ENCODE results near the gene PGP.
"Not testable (repeated sequence)": the region's sequence is repeated elsewhere in the genome, so short reads cannot be mapped to it uniquely, and the experiment has no call there.

Gene PGP, protein sequence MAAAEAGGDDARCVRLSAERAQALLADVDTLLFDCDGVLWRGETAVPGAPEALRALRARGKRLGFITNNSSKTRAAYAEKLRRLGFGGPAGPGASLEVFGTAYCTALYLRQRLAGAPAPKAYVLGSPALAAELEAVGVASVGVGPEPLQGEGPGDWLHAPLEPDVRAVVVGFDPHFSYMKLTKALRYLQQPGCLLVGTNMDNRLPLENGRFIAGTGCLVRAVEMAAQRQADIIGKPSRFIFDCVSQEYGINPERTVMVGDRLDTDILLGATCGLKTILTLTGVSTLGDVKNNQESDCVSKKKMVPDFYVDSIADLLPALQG

GRCh38 chr16:2214719-2214968 lies at the start of gene PGP:
PGP (minus strand) TSS chr16:2214840; CDS start chr16:2214777, 63 bp downstream.
- DNase-seq (ENCODE audit: low read depth) = no peak

DNA sequence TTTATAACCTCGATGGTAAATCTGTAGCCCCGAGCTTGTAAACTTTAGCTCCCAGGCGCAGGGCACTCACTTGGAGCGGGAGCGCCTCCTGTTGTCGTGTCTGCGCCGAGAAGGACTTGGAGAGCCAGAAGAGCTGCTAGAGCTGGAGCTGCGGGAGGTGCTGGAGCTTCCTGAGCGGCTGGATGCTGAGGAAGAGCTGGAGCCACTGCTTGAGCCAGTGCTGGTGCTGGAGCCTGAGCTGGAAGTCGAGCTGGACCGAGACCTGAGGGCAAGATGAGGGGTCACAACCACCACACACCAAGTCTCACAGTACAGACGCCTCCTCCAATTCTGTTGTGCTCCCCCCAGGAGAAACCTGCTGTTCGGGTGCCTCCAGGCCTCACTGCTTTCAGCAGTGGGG lies 48.4 kb upstream of the PGP start:
- DNase-seq (ENCODE audit: low read depth) = not testable (repeated sequence)

DNA sequence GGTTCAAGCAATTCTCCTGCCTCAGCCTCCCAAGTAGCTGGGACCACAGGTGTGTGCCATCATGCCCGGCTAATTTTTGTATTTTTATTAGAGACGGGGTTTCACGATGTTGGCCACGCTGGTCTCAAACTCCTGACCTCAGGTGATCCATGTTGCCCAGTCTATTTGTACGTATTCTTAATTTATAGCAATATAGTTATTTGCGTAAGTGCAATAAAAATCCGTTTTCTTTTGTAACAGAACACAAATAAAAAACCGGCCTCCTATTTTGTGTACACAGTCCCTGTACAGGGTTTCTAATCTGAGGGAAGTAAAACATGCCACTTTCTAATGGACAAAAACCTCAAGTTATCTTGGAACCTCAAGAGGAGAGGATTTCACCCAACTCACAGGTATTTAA lies 45.6 kb upstream of the PGP start:
- DNase-seq (ENCODE audit: low read depth) = no peak

GRCh38 chr16:2258530-2258929 lies 43.9 kb upstream of the PGP start:
- not testable (repeated sequence) for DNase-seq (ENCODE audit: low read depth)

DNA sequence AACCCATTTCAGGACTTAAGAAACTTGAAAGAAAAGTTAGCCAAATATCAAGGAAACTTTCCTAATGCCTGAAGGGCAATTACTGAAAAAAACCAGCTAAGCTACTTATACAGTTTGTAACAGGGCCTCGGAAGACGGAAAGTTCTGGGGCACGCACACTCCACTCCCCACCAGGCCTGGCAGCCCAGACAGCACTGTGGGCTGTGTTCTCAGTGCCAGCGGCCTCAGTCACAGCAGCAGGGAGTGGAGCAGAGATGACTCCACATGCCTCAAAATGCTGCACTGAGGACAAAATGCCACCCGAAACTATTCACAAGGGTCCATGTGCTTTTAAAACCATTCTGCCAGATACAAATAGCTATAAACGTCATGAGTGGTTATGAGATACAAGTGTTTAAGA lies 43.1 kb upstream of the PGP start:
- DNase-seq (ENCODE audit: low read depth) = no peak

DNA sequence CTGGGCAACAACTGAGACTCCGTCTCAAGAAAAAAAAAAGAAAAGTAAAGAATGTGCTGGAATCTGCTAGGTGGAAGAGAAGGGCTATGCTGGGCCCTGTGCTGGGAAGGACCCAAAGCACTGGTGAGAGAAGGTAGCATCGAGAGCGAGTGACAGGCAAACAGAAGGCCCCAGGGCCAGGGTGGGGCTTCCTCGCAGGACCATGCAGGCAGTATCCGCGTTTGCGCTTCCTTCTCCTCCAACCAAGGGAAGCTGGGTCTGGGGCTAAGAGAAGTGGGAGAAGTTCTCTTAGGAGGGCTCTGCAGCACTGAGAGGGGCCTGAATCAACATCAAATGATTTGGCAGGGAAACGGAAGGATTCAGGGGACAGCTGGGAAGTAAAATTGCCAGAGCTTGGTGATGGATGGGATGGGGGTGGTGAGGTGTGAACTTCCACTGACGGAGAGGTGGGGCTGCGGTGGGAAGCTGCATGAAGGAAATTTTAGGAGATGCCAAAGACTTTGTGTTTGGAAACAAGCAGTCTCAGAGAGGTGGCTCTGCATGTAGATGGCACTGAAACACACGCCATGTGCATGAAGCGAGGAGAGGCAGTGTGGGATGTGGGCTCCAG lies 42.0 kb upstream of the PGP start:
- no peak for DNase-seq (ENCODE audit: low read depth)

DNA sequence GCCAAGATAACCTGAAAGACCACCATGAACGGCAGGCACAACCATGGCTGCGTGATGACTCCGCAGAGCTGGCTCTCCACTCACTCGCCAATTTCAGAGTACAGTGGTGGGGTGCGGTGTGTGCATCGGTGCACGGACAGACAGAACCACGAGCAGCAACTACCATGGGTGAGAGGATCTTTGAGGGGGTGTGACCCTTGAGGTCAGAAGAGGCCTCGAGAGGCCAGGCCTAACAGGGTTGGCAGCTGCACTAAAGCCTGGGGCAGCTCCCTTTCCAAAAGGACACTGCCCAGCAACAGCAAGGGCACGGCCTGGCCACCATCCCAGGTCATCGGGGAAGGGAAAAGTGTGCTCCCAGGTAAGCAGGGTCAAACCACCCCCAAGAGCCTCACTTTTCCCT lies 38.7 kb upstream of the PGP start:
- DNase-seq (ENCODE audit: low read depth) = no peak

DNA sequence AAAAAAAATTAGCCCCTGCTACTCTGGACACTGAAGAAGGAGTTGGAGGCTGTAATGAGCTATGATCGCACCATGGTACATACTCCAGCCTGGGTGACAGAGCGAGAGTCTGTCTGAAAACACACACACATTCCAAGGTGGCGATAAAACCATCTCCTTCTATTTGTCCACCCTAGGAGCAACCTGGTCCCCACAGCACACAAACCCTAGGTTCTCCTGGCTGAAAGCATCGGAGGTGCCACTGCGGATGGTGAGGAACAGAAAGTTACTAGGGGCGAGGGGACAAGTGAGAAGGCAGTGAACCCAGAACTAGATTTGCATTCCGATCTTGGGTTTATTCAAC lies 38.1 kb upstream of the PGP start:
- DNase-seq (ENCODE audit: low read depth) = no peak

DNA sequence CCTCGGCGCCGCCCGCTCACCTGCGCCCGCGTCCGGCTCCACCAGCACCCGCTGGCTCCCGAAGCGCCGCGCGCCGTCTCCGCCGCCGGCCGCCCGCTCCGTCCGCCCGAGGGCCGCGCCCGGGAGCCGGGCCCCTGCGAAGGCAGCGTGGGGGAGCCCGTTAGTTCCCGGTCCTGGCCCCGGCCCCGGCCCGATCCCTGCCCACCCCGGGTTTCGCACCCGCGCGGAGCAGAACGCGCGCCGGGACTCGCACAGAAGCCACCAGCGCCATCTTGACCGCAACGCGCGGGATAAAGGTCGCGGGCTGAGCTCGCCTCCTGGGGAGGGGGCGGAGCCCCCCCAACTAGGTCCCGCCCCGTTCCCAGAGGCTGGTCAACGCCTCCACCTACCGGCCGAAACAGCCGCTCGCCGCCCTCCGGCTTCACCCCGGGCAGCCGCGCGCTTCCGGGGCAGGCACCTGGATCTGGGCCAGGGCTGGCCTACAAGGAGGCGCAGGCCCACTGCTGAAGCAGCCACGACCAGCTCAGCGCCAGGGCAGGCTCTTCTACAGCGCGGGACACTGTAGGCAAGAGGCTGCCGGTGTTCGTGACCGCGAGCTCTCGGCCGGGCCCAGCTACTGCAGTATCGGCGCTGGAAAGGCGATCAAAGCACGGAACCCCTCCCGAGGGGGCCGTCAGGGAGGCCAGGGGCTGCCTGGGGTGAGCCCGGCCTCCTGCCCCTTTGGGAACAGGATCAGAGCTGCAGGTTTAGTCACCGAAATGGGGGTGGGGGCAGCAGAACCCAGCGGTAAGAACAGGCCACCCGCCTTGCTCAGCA lies 36.9 kb upstream of the PGP start, which contains the start of gene ECI1:
ECI1 (minus strand) TSS at position 292 of the 816 bp plus-strand sequence; CDS start at position 271, 21 bp downstream.
- DNase-seq (ENCODE audit: low read depth) = peak; percentile 49

GRCh38 chr16:2250652-2251295 lies 36.1 kb upstream of the PGP start:
- no peak for DNase-seq (ENCODE audit: low read depth)

DNA sequence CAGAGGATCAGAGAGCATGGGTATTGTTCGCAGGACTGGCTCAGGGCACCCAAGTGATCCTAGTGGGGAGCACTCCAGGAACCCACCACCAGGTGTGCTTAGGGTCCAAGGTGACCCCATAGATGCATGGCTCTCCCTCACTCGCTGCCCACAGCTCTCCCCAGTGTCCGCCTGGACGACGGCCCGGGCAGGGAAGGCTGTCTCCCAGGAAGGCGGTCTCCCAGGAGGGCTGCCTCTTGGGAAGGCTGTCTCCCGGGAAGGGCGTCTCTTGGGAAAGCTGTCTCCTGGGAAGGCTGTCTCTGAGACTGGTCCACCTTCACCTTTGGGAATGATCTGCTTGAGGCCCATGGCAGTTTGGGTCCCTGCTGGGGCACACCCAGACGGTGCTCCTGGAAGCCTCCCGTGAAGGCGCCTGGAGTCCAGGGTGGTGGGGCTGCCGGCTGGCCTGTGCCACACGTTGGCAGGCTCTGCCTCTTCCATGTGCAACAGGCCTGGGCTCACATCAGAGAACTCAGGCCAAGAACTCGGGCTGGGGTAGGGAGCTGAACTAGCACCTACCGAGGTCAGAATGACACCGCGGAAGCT lies 31.8 kb upstream of the PGP start:
- DNase-seq (ENCODE audit: low read depth) = no peak

DNA sequence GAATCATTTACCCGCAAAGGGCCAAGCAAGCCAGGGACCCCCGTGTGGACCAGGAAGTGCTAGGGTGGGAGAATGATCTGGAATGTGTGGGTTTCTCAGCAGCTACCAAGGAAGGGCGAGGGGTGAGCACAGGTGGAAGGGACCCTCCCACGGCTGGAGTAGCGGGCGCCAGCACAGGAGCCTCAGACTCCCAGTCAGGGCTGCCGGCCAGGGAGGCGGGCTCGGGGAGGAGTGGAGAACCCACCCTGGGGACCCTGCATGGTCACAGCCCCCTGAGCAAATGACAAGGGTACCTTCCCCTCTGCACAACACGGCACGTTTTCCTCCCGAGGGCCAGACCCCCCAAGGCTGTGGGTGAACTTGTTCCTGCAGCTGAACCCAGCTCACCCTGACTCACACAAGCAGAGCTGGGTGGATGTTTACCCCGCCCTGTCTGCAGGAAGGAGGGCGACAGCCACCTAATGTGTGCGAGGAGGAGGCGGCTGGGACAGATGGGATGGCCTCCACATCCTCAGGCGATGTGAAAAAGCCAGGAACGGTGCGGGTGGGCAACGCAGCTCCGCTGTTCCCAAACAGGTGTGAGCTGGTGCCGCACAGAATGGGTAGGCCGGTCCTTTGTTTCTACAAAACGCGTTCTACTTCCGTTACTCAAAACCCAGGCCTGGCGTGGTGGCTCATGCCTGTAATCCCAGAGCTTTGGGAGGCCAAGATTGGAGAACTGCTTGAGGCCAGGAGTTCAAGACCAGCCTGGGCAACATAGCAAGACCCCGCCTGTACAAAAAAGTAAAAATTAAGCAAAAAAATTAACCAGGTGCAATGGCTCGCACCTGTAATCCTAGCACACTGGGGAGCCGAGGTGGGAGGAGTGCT lies 30.5 kb upstream of the PGP start:
- DNase-seq (ENCODE audit: low read depth) = no peak

DNA sequence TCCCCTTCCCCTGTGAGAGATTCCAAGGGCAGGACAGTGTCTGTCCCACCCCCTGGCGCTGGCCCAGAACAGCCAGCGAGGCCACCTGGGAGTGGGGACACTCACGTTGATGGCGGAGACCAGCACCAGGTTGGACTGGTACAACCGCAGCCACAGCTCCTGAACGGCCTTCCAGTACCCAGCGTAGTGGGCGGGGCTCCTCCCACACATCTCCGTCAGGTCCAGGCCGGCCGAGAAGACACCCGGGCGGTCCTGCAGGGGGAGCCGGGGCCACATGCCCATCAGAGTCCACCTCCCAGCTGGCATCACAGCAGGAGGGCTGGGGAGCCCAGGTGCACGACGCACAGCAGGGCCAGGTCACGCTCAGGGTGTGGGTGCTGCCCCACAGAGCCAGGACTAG lies 29.7 kb upstream of the PGP start:
- no peak for DNase-seq (ENCODE audit: low read depth)

- DNase-seq (ENCODE audit: low read depth) = no peak
Measured at GRCh38 chr16:2243781-2244180, 29.1 kb upstream of the PGP start.

GRCh38 chr16:2243031-2243528 lies 28.4 kb upstream of the PGP start:
- DNase-seq (ENCODE audit: low read depth) = no peak

DNA sequence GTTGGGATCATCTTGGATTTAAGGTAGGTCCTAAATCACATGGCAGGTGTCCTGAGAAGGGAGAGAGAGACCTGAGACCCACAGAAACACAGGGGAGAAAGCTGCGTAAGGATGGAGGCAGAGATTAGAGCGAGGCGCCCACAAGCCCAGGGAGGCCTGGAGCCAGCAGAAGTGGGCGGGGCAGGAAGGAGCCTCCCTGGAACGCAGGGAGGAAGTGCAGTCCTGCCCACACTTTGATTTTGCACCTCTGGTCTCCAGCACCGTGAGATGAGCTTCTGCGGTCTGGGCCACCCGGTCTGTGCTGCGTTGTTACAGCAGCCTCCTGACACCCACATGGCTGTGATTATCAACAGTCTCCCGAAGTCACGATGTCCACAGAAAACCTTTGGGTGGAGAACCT lies 28.0 kb upstream of the PGP start:
- DNase-seq (ENCODE audit: low read depth) = no peak

GRCh38 chr16:2240331-2240730 lies 25.7 kb upstream of the PGP start:
- not testable (repeated sequence) for DNase-seq (ENCODE audit: low read depth)

- no peak for DNase-seq (ENCODE audit: low read depth)
Measured at GRCh38 chr16:2238838-2239675, 24.4 kb upstream of the PGP start.

GRCh38 chr16:2238150-2238837 lies 23.7 kb upstream of the PGP start:
- no peak for DNase-seq (ENCODE audit: low read depth)

Measured in stimulated activated CD8-positive, alpha-beta memory T cell treated with anti-CD3 and anti-CD28 coated beads, Interleukin-15, amount 100 ng/mL, for 1 hour (primary cell).